K562 (cell line): ENCODE measurements around the gene CAMSAP2. TPM values are rescaled to one million over a fixed set of nuclear protein-coding genes. Genes with fewer than 3 reads are reported as not detected.

ENCODE experiments used
- ATAC-seq: fragments of 200-7000 bp; cut with Tn5 transposase; 3 replicates; pipeline ENCODE4 v1.9.1; 2020; ENCODE audit warnings: moderate library complexity
- BruUV-seq: library from RNA; stranded (reverse); fragments of 400-500 nt; replicated peaks from 2 replicates; lab custom pipeline; 2021; lab: Mats Ljungman, UMichigan
- CTCF ChIA-PET: fragments of 300-600 bp; formaldehyde crosslinking; extraction: SDS; loops from one replicate; lab custom pipeline; 2021; ENCODE audit warnings: low intra/inter-chr PET ratio; lab: Yijun Ruan, JAX
- POLR2A ChIA-PET: fragments of 300-600, 350-650 bp; sonication (Branson Sonifier 250); formaldehyde crosslinking; extraction: SDS; loops from one replicate; lab custom pipeline; 2021; ENCODE audit warnings: antibody characterized with exemption, inconsistent platforms; lab: Yijun Ruan, JAX
- DNase-seq, 4 experiments: peaks; one replicate each; pipeline versions ENCODE4 v3.0.0 to v3.0.0-alpha.2; 2011 to 2018; ENCODE audit warnings: low spot score in 3 of 4, mixed read lengths in 3 of 4; ENCODE audit errors: extremely low read depth in 1 of 4
- FAIRE-seq: peaks from 2 replicates; lab custom pipeline; 2011; peaks lifted over from hg19 to GRCh38; lab: Jason Lieb, UNC
- H2AFZ ChIP-seq: 2 replicates; pipeline ENCODE4 v1.6.0; 2011; ENCODE audit warnings: low read depth, low read length, control low read depth, inconsistent platforms
- H3K27ac ChIP-seq: fragments of 200-600 bp; 3 replicates; pipeline ENCODE4 v1.8.0; 2011; ENCODE audit warnings: low read depth, mild to moderate bottlenecking, control low read depth, inconsistent platforms, low read length, moderate library complexity, mixed read lengths; ENCODE audit errors: extremely low read depth
- H3K27me3 ChIP-seq, 2 experiments: fragments of 300-600 bp in 1 of 2; 2 replicates in 1 of 2; 3 replicates in 1 of 2; pipeline versions ENCODE4 v1.6.0 to v1.8.0; 2011; ENCODE audit warnings: inconsistent platforms in 2 of 2, low read length in 2 of 2, mild to moderate bottlenecking in 1 of 2, mixed read lengths in 1 of 2, moderate library complexity in 1 of 2; ENCODE audit not compliant: control insufficient read depth in 2 of 2, insufficient read depth in 2 of 2
- H3K36me3 ChIP-seq: fragments of 300-600 bp; 3 replicates; pipeline ENCODE4 v1.8.0; 2011; ENCODE audit warnings: mild to moderate bottlenecking, low read length, inconsistent platforms; ENCODE audit not compliant: control insufficient read depth, insufficient read depth
- H3K4me1 ChIP-seq, 2 experiments: fragments of 200-600 bp in 1 of 2; replicated peaks in 1 of 2; 2 replicates in 1 of 2; 3 replicates in 1 of 2; pipeline versions ENCODE4 v1.5.1 to v1.8.0; 2011; ENCODE audit warnings: inconsistent platforms in 2 of 2, low read length in 2 of 2, mild to moderate bottlenecking in 1 of 2, mixed read lengths in 1 of 2, moderate library complexity in 1 of 2; ENCODE audit not compliant: control insufficient read depth in 2 of 2, insufficient read depth in 2 of 2
- H3K4me2 ChIP-seq: 2 replicates; pipeline ENCODE4 v1.6.1; 2011; ENCODE audit warnings: low read length, control low read depth, inconsistent platforms, mixed read lengths; ENCODE audit not compliant: insufficient read depth
- H3K4me3 ChIP-seq: fragments of 200-600 bp; sonication (generic), shearing (Covaris generic); 2 replicates; pipeline ENCODE4 v1.5.1; 2016; ENCODE audit warnings: control low read depth, inconsistent platforms
- H3K79me2 ChIP-seq: fragments of 200-600 bp; 3 replicates; pipeline ENCODE4 v1.8.0; 2011; ENCODE audit warnings: low read length, inconsistent platforms; ENCODE audit not compliant: control insufficient read depth, insufficient read depth
- H3K9ac ChIP-seq, 2 experiments: 2 replicates each; pipeline versions ENCODE4 v1.6.0 to v1.6.1; 2011; ENCODE audit warnings: low read depth in 2 of 2, low read length in 2 of 2, control low read depth in 1 of 2, inconsistent platforms in 1 of 2, mild to moderate bottlenecking in 1 of 2, mixed read lengths in 1 of 2; ENCODE audit not compliant: insufficient read depth in 1 of 2
- H3K9me1 ChIP-seq: one replicate; pipeline ENCODE4 v1.6.0; 2011; ENCODE audit warnings: inconsistent platforms, mild to moderate bottlenecking, low read length, moderate library complexity; ENCODE audit not compliant: control insufficient read depth, insufficient read depth
- H3K9me3 ChIP-seq: replicated peaks from 2 replicates; pipeline ENCODE4 v1.5.1; 2011; ENCODE audit warnings: low read depth, low read length, inconsistent platforms; ENCODE audit not compliant: control insufficient read depth, insufficient read depth
- H4K20me1 ChIP-seq: replicated peaks from 2 replicates; pipeline ENCODE4 v1.6.1; 2011; ENCODE audit warnings: low read length, inconsistent platforms, mixed read lengths; ENCODE audit not compliant: control insufficient read depth, insufficient read depth
- ASH1L ChIP-seq: fragments of 450-650 bp; IDR thresholded peaks from 2 replicates; pipeline ENCODE4 v1.6.1; 2018; ENCODE audit warnings: borderline replicate concordance, mild to moderate bottlenecking, low read depth; ENCODE audit not compliant: partially characterized antibody
- FOXA3 ChIP-seq, 2 experiments: fragments of 450-650 bp in 1 of 2; sonication (generic) in 1 of 2; formaldehyde crosslinking; IDR thresholded peaks in 1 of 2; conservative IDR thresholded peaks in 1 of 2; 2 replicates each; pipeline versions ENCODE4 v1.4.0 to v1.8.0; 2020 to 2022; ENCODE audit warnings: mild to moderate bottlenecking in 2 of 2, missing genetic modification reagents in 1 of 2
- FOXK2 ChIP-seq, 2 experiments: fragments of 450-650 bp; IDR thresholded peaks in 1 of 2; conservative IDR thresholded peaks in 1 of 2; 2 replicates each; pipeline ENCODE4 v1.6.1; 2016; ENCODE audit warnings: low read depth in 2 of 2, mild to moderate bottlenecking in 1 of 2
- ILK ChIP-seq: fragments of 450-650 bp; IDR thresholded peaks from 2 replicates; pipeline ENCODE4 v1.6.1; 2016; ENCODE audit warnings: missing genetic modification characterization, low read depth, mild to moderate bottlenecking, missing compliant biosample characterization, moderate library complexity, borderline replicate concordance
- POLR2H ChIP-seq: IDR thresholded peaks from 2 replicates; pipeline ENCODE4 v1.6.1; 2016; ENCODE audit warnings: missing genetic modification characterization, low read depth, mild to moderate bottlenecking, control low read depth, missing compliant biosample characterization, moderate library complexity
- POLR3A ChIP-seq: IDR thresholded peaks from 2 replicates; pipeline ENCODE4 v1.6.1; 2011; ENCODE audit warnings: borderline replicate concordance, mild to moderate bottlenecking, moderate library complexity; ENCODE audit not compliant: insufficient read length, insufficient read depth; ENCODE audit errors: extremely low read depth
- RNF2 ChIP-seq: sonication (generic); IDR thresholded peaks from 2 replicates; pipeline ENCODE4 v1.6.1; 2016
- TEAD4 ChIP-seq, 2 experiments: sonication (generic) in 1 of 2; formaldehyde crosslinking in 1 of 2; IDR thresholded peaks; 2 replicates each; pipeline versions ENCODE4 v1.6.1 to v1.8.0; 2012 to 2022; ENCODE audit warnings: borderline replicate concordance in 1 of 2, inconsistent platforms in 1 of 2, low read length in 1 of 2, mild to moderate bottlenecking in 1 of 2, missing genetic modification reagents in 1 of 2
- ZNF316 ChIP-seq: fragments of 450-650 bp; IDR thresholded peaks from 2 replicates; pipeline ENCODE4 v1.6.1; 2016
- ZNF41 ChIP-seq: fragments of 250-450 bp; sonication (Bioruptor Pico); conservative IDR thresholded peaks from 2 replicates; pipeline ENCODE4 v1.4.0; 2020; ENCODE audit warnings: mild to moderate bottlenecking
- ZNF668 ChIP-seq: fragments of 250-450 bp; sonication (Bioruptor Pico); IDR thresholded peaks from 2 replicates; pipeline ENCODE4 v1.8.0; 2022; ENCODE audit warnings: mild to moderate bottlenecking, inconsistent platforms
- ZNF780A ChIP-seq: fragments of 250-450 bp; sonication (Bioruptor Pico); IDR thresholded peaks from 2 replicates; pipeline ENCODE4 v1.5.0; 2021; ENCODE audit warnings: mild to moderate bottlenecking
- WGBS: fragments of 100-300 bp; shearing (Covaris generic); methylation state at CpG from one replicate; pipeline ENCODE4 v1.1.6; 2016; ENCODE audit warnings: low coverage, mixed read lengths; ENCODE audit not compliant: insufficient coverage; ENCODE audit errors: missing lambda C conversion rate; 5-methylcytosine and 5-hydroxymethylcytosine counted together
- in situ Hi-C: fragments of 300-500 bp; cut with MboI; formaldehyde crosslinking; loops from 4 replicates; pipeline ENCODE4 v1.15.0; 2018; ENCODE audit warnings: inconsistent platforms, mixed read lengths
- intact Hi-C: fragments of 100-400 bp; cut with micrococcal nuclease; formaldehyde crosslinking; loops from 2 replicates; pipeline ENCODE4 v1.14.2; 2022
- polyA plus RNA-seq, 8 experiments: library from polyadenylated mRNA; depleted of rRNA in 4 of 8; stranded (reverse) in 5 of 8; unstranded in 3 of 8; fragments of >200 nt; fragmentation: Nextera tagmentation in 2 of 8; fragmentation: Illumina TruSeq in 1 of 8; extraction: Ambion mirVana in 2 of 8; extraction: Trizol in 1 of 8; gene quantifications; 2 replicates each; pipeline versions ENCODE4 v1.2.1 to v1.2.3, GENCODE V29; 2011 to 2014; ENCODE audit warnings: inconsistent platforms in 1 of 8, missing spikeins in 1 of 8
- total RNA-seq, 7 experiments: library from RNA; depleted of rRNA in 6 of 7; stranded (reverse); fragments of >200 nt in 6 of 7; fragmentation: Illumina TruSeq in 2 of 7; extraction: Trizol in 2 of 7; gene quantifications; 2 replicates each; pipeline versions ENCODE4 v1.2.1 to v1.2.3, GENCODE V29; 2011 to 2021; ENCODE audit warnings: low replicate concordance in 1 of 7
- TF ChIP-seq, protein P1 (sequence below): conservative IDR thresholded peaks from 2 replicates; pipeline ENCODE4 v1.6.1; 2011; ENCODE audit warnings: low read depth, mild to moderate bottlenecking, low read length; ENCODE audit not compliant: control insufficient read depth

CAMSAP2 gene
- total and polyA plus RNA-seq, 9 of the 15 experiments (the other 6 are each of a cell fraction or from before 2014, with no cell fraction given) = 1.4 to 7.5 (median 2.7) TPM

- CTCF ChIA-PET = no interaction called here
- Histone ChIP-seq H3K79me2 (no peaks in the 10 kb centered on the region), H3K36me3 (no peaks in the 10 kb centered on the region), H3K4me1 (no peaks in the 10 kb centered on the region), H3K4me3 (no peak overlapping the region), H3K27ac (no peak overlapping the region), H3K9me1 (no peaks in the 10 kb centered on the region), H2AFZ (no peak overlapping the region), H3K9me3 (no peaks in the 10 kb centered on the region), H4K20me1 (0 out of 2 replicates have a peak, but pooled peaks cover 7% of the 10 kb centered on the region), H3K4me2 (no peak overlapping the region), H3K27me3 (peaks cover 22 to 33% of the 10 kb centered on the region in 2 experiments), H3K9ac (no peak overlapping the region)
- DNase-seq = no peak
- no peak for TF ChIP-seq FOXA3 (CRISPR knock-in tag; conservative IDR thresholded peaks at IDR 0.05 in 1 of 2, IDR thresholded peaks at IDR 0.05 in 1 of 2)
- TF ChIP-seq POLR2H = no peak
- no peak for TF ChIP-seq ZNF668 (CRISPR knock-in tag)
- ATAC-seq = no peak
- POLR2A ChIA-PET = no interaction called here
- BruUV-seq = no TSS peak
- in situ Hi-C loops = no loop called here
- FAIRE-seq = no peak
- intact Hi-C loops = no loop called here
- WGBS = 0% methylated on average over 2 of the region's 3 CpGs
These were observed 127.4 kb downstream of the CAMSAP2 start for GRCh38 chr1:200866116-200866515.

DNA sequence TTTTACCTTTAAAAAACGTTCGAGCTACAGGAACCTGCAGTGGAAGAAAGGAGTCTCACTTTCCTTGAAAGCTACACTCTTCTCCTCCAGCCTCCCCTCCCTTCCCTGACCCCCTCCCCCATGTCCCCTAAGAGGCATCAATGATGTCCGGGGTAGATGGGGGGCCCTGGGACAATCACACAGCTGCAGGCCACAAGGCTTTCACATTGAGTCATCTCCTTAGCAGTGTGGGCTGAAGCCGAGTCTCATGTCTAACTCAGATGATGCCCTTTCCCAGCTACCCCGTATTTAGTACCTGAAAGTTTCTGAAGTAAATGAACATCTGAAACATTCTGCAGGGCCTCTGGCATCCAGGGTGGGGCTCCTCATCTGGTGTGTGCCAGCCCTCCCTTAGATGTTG is 127.8 kb downstream of the CAMSAP2 start:
- no peak for FAIRE-seq
- BruUV-seq = no TSS peak
- no peak overlapping the region for H3K4me3 ChIP-seq
- WGBS = 1% methylated on average over 5 of the region's 5 CpGs
- in situ Hi-C loops = no loop called here
- no peaks in the 10 kb centered on the region for H3K79me2 ChIP-seq
- H3K9ac ChIP-seq = no peak overlapping the region
- no peak for DNase-seq
- H3K4me1 ChIP-seq = no peaks in the 10 kb centered on the region
- H3K27ac ChIP-seq = no peak overlapping the region
- TF ChIP-seq ZNF41 (CRISPR knock-in tag) (no peak), POLR3A (no peak), ZNF316 (no peak), ILK (no peak), ASH1L (no peak), TEAD4 (IDR thresholded peaks at IDR 0.05; ENCODE audit: low read length) (no peak), TEAD4 (CRISPR knock-in tag; IDR thresholded peaks at IDR 0.05; ENCODE audit: borderline replicate concordance) (no peak), RNF2 (no peak), ZNF780A (CRISPR knock-in tag) (no peak), FOXK2 (conservative IDR thresholded peaks at IDR 0.05 in 1 of 2, IDR thresholded peaks at IDR 0.05 in 1 of 2; ENCODE audit: low read depth in 2 of 2) (no peak)
- TF ChIP-seq, protein P1, sequence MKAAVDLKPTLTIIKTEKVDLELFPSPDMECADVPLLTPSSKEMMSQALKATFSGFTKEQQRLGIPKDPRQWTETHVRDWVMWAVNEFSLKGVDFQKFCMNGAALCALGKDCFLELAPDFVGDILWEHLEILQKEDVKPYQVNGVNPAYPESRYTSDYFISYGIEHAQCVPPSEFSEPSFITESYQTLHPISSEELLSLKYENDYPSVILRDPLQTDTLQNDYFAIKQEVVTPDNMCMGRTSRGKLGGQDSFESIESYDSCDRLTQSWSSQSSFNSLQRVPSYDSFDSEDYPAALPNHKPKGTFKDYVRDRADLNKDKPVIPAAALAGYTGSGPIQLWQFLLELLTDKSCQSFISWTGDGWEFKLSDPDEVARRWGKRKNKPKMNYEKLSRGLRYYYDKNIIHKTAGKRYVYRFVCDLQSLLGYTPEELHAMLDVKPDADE = no peak
- TF ChIP-seq, all 486 proteins: peak for 0
- 0 out of 2 replicates have a peak, but pooled peaks cover 7% of the 10 kb centered on the region for H4K20me1 ChIP-seq
- intact Hi-C loops = no loop called here
- CTCF ChIA-PET = no interaction called here
- no peaks in the 10 kb centered on the region for H3K36me3 ChIP-seq
- no peak overlapping the region for H2AFZ ChIP-seq
- ATAC-seq = no peak
- H3K27me3 ChIP-seq = peaks cover 26 to 36% of the 10 kb centered on the region in 2 experiments
- no peak overlapping the region for H3K4me2 ChIP-seq
- POLR2A ChIA-PET = no interaction called here
- no peaks in the 10 kb centered on the region for H3K9me1 ChIP-seq
- H3K9me3 ChIP-seq = no peaks in the 10 kb centered on the region
